GM11168 (cell line): ENCODE data around the gene ASPM.

Source experiments
- in situ Hi-C: fragments of 300-500 bp; cut with MboI; formaldehyde crosslinking; loops from one replicate; pipeline ENCODE4 v1.12.0; 2022; ENCODE audit warnings: low sequenced_read_pairs; ENCODE audit not compliant: unreplicated experiment

The ASPM gene, protein sequence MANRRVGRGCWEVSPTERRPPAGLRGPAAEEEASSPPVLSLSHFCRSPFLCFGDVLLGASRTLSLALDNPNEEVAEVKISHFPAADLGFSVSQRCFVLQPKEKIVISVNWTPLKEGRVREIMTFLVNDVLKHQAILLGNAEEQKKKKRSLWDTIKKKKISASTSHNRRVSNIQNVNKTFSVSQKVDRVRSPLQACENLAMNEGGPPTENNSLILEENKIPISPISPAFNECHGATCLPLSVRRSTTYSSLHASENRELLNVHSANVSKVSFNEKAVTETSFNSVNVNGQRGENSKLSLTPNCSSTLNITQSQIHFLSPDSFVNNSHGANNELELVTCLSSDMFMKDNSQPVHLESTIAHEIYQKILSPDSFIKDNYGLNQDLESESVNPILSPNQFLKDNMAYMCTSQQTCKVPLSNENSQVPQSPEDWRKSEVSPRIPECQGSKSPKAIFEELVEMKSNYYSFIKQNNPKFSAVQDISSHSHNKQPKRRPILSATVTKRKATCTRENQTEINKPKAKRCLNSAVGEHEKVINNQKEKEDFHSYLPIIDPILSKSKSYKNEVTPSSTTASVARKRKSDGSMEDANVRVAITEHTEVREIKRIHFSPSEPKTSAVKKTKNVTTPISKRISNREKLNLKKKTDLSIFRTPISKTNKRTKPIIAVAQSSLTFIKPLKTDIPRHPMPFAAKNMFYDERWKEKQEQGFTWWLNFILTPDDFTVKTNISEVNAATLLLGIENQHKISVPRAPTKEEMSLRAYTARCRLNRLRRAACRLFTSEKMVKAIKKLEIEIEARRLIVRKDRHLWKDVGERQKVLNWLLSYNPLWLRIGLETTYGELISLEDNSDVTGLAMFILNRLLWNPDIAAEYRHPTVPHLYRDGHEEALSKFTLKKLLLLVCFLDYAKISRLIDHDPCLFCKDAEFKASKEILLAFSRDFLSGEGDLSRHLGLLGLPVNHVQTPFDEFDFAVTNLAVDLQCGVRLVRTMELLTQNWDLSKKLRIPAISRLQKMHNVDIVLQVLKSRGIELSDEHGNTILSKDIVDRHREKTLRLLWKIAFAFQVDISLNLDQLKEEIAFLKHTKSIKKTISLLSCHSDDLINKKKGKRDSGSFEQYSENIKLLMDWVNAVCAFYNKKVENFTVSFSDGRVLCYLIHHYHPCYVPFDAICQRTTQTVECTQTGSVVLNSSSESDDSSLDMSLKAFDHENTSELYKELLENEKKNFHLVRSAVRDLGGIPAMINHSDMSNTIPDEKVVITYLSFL (N-terminal part only)

DNA sequence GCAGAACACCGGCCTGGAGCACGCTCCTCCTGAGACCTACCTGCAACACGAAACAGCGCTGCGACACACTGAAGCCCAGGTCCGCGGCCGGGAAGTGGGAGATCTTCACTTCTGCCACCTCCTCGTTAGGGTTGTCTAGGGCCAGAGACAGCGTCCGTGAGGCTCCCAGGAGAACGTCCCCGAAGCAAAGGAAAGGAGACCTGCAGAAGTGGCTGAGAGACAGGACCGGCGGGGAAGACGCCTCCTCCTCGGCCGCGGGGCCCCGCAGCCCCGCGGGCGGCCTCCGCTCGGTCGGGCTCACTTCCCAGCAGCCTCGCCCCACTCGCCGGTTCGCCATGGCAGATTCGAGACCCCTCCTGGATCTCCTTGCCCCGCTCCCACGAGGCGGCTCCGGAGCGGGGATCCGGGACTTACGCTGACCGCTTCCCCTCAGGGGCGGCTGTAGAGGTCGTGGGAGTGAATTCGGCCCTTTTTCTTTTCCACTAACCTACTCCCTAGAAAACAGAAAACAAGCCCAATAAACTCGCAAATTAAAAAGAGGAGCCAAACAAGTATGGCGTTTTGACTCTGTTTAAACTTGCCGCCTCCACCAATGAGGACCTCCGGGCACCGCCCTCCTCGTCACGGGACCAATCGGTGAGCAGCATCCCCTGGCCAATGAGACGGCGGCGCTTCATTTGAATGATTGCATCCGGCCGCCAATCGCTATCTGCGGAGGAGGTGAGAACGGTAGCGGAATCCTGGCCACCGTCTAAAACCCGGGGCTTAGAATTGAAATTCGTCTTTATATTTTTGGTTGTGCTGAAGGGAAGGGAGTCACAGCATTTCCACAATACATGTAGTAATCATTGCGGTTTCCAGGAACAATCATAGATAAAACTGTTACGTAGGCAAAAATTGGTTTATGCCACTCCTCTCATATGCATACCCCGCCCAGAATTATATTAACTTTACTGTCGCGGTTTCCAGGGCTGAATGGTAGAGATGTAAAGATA, at the start of gene ASPM:
ASPM (minus strand) TSS at position 569 of the 995 bp plus-strand sequence; CDS start at position 337, 232 bp downstream.
- in situ Hi-C loops = no loop called here

DNA sequence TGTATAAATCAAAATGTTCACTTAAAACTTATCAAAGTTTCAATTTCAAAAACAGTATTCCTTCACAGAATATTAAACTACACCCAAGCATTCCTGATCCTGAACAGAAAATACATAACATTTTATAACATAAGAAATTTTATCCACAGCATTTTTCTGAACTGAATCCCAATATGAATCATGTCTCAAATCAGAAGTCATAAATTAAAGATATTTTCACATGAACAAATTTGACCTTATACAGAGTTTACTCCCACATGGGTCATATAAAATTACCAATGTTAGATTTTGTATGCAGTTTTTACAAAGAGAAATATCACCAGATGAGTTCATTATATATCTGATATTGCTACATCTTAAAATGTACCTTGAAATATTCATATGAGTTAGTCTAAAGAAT, 48.6 kb upstream of the ASPM start:
- in situ Hi-C loops = no loop called here

DNA sequence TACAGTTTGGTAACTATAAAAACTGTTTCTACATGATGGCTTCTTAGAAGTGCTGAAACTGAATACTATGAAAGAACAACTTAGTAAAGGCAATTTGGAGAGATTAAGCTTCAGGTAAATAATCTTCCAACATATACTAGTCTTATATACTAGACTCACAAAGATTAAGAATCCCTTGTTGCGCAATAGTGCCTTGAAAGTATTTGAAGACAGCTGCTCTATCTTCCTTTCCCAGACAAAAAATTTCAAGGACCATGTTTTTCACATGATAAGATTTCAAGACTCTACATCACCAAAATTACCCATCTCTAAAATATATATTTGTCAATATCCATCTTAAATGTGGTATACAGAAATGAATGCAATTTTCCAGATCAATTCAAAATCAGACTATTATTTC, 37.7 kb upstream of the ASPM start:
- in situ Hi-C loops = no loop called here

DNA sequence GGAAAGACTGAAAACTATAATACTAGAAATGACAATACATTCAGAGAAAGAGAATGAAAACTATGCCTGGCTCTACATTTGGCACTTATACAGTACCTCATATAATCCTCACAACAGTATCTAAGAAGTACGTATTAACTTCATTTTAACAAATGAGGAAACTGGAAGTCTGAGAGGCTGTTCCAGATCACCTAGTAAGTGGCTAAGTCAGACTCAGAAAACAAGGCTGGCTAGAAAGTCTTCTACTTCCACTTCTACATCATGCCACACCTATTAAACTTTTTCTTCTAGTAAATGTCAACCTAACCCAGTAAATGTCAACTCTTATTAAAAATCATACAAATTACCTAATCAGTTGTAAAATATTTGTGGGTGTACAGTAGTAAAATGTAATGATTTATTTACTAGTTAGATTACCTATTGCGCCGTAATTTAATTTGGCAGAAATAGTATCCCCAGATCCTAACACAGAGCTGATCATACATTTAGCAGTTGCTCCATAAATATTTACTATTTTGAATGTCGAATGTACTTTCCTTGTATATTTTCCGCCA, 36.8 kb upstream of the ASPM start:
- in situ Hi-C loops = no loop called here

DNA sequence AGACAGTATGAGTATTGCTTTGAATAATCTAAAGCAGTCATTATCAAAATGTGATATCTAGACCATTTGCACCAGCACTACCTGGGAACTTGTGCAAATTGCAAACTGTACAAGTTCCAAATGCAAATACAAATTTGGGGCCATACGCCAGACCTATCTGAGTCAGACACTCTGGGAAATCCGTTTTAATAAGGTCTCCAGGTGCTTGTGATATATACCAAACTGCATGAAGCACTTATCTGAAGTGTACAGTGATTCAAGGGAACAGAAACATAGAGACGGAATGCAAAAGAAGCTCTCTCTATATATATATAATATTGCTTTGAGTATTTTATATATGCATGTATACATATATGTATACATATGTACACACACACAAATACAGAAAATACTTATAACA, 36.2 kb upstream of the ASPM start:
- in situ Hi-C loops = no loop called here

DNA sequence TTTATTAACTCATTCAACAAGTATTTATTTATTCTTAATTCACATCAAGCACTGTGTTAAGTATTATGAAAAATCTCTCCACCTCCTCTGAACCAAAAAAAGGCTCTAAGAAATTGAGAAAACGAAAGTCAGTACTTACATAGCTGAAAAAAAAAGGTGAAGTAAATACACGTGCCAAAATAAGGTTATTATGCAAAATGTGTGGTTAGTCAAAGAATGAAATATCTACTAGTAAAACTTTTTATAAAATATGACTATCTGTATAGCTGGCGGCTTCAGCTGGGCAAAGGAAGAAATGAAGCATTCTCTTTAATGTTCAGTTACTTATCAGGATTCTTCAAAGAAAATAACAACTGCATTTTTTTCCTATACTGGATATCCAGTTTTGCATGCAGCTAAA, 35.5 kb upstream of the ASPM start:
- in situ Hi-C loops = no loop called here

DNA sequence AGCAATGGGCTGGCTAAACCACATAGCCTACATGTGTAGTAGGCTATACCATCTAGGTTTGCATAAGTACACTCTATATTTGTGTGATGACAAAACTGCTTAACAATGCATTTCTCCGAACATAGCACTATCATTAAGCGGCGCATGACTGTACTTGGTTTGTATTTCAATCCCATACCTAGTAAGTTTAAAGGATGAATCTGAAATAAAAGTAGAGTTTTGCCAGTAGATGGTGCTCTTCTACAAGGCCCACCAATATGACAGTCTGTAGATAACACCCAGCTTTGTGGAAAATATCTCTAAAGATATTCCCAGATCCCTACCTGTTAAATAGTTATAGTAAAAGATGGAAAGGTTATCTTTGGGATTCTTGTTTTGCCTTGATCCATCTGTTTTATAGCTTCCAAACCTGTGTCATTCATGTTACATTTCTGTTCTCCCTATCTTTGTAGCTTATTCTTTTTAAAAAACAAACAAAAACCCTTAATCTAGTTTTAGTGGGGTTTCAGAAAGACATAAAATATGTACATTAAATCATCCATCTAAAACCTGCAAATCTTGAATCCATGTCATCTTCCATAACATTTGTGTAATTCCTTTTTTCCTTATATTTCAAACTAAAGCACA, 33.9 kb upstream of the ASPM start:
- in situ Hi-C loops = no loop called here

DNA sequence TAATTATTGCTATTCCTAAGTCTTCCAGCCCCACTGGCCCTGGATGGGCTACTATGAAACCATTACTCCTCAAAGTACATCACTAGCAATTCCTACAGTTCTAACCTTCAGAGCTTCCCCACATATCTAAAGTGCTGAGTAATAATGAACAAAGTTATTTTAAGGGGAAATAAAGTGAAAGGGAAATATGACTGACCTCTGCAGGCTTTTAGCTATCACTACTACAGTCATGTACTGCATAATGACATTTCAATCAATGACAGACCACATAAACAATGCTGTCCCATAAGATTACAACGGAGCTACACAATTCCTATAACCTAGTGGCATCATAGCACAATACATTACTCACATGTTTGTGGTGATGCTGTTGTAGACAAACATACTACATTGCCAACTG, 32.5 kb upstream of the ASPM start:
- in situ Hi-C loops = no loop called here

DNA sequence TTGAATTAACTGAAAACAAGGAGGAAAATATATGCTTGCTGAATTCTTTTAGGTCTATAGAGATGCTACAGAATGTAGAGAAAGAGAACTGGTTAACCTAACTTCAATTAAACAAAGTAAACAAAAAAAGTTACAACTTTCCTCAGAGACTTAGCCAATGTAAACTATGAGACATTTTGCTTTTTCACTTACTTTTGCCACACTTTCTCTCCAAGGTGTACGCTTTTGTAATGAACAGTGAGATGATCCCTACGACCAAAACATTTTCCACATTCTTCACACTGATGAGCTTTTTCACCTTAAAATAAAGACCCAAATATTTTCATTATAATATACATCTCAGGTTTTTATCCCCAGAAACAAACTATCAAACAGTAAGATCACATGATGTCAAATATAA, 28.3 kb upstream of the ASPM start:
- in situ Hi-C loops = no loop called here

DNA sequence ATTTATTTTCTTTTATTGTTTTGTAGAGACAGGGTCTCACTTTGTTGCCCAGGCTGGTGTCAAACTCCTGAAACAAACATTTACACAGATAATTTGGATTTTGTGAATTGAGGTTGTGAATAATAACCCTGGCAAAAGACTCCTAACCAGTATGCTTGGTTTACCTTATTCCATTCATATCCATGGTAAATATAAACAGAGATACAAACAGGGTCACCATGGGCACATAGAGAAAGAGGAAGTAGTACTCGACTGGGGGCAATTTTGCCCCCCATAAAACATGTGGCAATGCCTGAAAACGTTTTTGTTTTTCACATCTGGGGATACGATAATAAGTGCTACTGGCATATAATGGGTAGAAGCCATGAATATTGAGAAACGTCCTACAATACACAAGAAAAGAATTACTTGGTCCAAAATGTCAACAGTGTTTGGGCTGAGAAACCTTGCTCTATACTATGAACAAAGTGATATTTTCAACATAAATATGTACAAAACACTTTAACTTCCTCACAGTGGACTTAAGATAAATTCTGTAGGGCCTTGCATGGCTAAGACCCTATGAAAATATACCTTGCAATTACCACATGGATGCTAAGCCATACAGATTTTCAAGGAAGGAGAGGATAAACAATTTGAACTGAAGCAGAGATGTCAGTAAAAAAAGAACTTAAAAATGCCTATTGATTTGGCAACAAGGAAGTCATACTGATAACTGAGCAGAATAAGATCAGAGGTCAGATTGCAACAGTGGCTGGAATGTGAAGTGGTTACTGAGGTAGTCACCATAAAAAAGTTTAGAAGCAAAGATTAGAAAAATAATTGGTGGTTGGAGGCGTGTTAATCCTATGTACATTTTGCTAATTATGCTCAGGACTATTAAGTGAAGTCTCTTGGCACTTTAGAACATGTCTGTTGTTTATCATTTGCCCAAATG, 27.4 kb upstream of the ASPM start:
- in situ Hi-C loops = no loop called here

DNA sequence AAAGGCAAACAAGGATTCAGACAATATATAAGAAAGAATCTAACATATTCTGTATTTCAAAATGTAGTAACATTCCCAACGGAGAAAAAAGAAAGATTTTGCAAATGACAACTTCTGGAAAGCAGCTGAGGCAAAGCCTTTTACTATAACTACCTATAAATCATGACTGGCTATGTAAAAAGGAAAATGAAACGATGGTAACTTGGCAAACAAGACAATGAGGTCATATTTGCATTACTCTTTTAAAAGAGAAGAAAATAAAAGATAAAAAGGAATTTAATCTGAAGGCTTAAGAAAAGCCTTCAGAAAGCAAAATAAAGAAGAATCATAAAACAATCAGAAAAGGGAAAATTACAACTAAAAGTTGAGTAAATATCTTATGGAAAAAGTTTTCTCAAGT, 25.1 kb upstream of the ASPM start:
- in situ Hi-C loops = no loop called here

DNA sequence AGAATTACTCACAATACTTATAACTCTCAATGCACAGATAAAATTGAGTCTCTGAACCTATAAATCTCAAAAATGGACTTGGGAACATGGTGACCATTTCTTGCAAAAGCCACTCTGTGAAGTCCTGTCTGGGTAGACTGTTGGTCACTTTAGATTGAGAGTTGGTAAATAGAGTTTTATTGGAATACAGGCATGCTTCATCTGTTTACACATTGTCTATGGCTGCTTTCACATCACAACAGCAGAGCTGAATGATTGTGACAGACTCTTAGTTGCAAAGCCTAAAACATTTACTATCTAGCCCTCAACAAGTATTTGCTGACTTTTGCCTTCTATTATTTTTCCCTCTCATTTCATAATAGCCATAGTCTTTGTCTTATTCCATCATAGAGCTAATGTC, 24.1 kb upstream of the ASPM start:
- in situ Hi-C loops = no loop called here

DNA sequence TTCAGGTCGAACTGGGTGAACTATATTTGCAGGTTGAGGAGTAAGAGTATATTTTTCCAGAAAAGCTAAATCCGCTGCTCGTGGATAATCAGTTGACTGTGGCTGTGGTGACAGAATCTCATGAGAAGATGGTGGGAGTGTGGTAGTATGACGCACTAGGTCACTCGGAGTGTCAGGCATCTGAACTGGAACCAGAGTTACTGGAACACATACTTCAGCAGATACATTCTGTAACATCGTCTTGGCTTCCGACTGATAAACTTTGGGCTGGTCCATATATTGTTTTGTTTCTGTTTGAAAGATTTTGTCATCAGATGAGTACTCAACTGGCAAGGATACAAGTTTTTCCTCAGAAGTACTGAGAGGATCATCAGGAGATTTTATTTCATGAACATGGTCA, 13.0 kb upstream of the ASPM start:
- in situ Hi-C loops = no loop called here

DNA sequence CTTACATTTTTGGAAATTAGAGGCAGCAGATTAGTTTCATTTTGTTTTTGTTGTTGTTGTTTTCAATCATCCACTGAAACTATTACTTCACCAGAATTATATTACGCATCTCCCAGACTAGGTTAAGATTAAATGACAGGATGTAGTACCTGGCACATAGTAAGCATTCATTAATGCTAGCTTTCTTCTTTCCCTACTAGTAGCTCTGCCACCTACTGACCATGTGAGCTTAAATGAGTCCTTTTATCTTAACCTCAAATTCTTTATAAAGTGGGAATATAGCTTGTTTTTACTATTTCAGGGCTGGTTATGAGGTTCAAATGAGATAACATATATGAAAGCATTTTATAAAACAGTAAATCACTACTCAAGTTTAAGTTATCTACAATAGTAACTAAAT, 10.2 kb upstream of the ASPM start:
- in situ Hi-C loops = no loop called here

DNA sequence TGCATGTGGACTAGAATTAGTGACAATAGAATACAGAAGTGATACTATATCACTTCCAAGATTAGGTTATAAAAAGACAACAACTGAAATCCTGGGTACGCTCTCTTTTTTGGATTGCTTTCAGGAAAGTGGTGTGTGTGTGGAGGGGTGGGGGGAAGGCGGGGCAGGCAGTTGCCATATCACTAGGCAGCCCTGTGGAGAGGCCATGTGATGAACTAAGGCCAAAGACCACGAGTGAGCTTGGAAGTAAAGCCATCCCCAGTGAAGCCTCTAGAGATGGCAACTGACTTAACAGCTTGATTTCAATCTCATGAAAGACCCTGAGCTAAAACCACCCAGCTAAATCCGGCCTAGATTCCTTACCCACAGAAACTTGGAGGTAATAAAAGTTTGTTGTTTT, 6.2 kb upstream of the ASPM start:
- in situ Hi-C loops = no loop called here

DNA sequence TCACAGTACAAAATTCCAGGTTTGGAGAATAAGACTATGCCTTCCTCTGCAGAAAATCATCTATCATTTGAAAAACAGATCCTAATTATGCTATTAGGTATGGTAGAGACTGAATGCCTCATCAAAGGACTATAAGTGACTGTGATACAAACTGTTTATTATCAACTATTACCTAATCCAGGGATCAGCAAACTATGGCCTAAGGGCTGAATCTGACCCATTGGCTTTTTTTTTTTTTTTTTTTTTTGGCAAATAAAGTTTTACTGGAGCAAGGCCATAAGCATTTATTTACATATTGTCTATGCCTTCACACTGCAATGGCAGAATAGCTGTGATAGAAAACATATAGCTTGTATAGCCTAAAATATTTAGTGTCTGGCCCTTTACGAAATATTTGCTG, 4.7 kb upstream of the ASPM start:
- in situ Hi-C loops = no loop called here

DNA sequence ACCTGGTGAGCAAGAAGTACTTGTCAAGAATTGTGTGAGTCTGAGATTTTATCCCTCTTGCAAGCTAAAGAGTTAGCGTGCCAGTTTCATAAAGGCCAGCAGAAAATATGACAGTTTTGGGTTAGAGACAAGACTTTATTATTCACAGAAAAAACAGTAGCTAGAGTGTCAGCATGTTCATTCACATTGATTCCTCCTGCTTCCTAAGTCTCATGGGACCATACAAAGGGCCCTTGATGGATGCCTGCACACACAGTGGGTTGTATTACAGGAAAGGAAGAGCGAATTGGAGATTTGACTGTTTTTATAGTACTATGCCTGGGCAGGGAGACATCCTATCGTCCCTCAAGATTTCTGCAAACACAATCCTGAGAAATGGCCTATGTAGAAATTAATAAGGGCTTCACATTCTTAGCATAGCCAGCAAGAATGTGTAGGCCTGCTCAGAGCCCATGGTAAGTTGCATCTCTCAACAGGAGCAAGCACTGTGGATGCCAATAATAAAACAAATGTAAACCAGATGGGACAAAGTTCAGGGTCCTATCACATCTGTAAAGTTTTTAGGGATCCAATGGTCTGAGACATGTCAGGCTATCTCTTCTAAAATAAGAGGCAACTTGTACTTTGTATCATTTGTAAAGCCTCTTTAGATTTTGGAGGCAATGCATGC, 4.0 kb upstream of the ASPM start:
- in situ Hi-C loops = no loop called here
